IMR-90 (cell line): ENCODE data around the gene TBC1D22B. TPM values are rescaled to one million over a fixed set of nuclear protein-coding genes. Genes with fewer than 3 reads are reported as not detected.

Experiments
- ATAC-seq: fragments of 200-7000 bp; cut with Tn5 transposase; 2 replicates; pipeline ENCODE4 v1.9.1; 2020; ENCODE audit warnings: low read depth, mild to moderate bottlenecking, moderate library complexity
- BruUV-seq: library from RNA; stranded (reverse); fragments of 400-500 nt; replicated peaks from 2 replicates; lab custom pipeline; 2021; lab: Mats Ljungman, UMichigan
- CTCF ChIA-PET: fragments of 300-600 bp; formaldehyde crosslinking; extraction: SDS; loops from one replicate; lab custom pipeline; 2021; ENCODE audit warnings: antibody characterized with exemption; lab: Yijun Ruan, JAX
- POLR2A ChIA-PET: fragments of 300-600 bp; sonication (Branson Sonifier 250); formaldehyde crosslinking; loops from one replicate; lab custom pipeline; 2022; ENCODE audit warnings: antibody characterized with exemption; ENCODE audit not compliant: unreplicated experiment; lab: Charles Lee
- DNase-seq: peaks from one replicate; pipeline ENCODE4 v3.0.0; 2013
- H2AFZ ChIP-seq: replicated peaks from 2 replicates; pipeline ENCODE3; 2013; ENCODE audit warnings: low read length, mild to moderate bottlenecking; ENCODE audit not compliant: poor library complexity
- H2AK5ac ChIP-seq: 2 replicates; pipeline ENCODE4 v1.6.1; 2013; ENCODE audit warnings: low read depth, low read length, inconsistent platforms
- H2AK9ac ChIP-seq: replicated peaks from 2 replicates; pipeline ENCODE3; 2013; ENCODE audit warnings: mild to moderate bottlenecking, low read depth, low read length, moderate library complexity; ENCODE audit not compliant: poor library complexity
- H2BK120ac ChIP-seq: 2 replicates; pipeline ENCODE4 v1.6.1; 2013; ENCODE audit warnings: low read depth, low read length, inconsistent platforms
- H2BK15ac ChIP-seq: 3 replicates; pipeline ENCODE4 v1.6.1; 2013; ENCODE audit warnings: low read depth, low read length, inconsistent platforms
- H2BK20ac ChIP-seq: 2 replicates; pipeline ENCODE4 v1.6.1; 2013; ENCODE audit warnings: low read depth, mild to moderate bottlenecking, inconsistent platforms, low read length, moderate library complexity
- H2BK5ac ChIP-seq: 2 replicates; pipeline ENCODE4 v1.6.1; 2013; ENCODE audit warnings: mild to moderate bottlenecking, low read depth, low read length, inconsistent platforms; ENCODE audit not compliant: poor library complexity, severe bottlenecking
- H3K14ac ChIP-seq: replicated peaks from 2 replicates; pipeline ENCODE4 v1.6.1; 2013; ENCODE audit warnings: low read depth, low read length, inconsistent platforms
- H3K18ac ChIP-seq: 2 replicates; pipeline ENCODE4 v1.6.1; 2013; ENCODE audit warnings: low read depth, low read length, control low read depth
- H3K23ac ChIP-seq: 2 replicates; pipeline ENCODE4 v1.6.1; 2013; ENCODE audit warnings: low read depth, low read length, inconsistent platforms
- H3K27ac ChIP-seq: 2 replicates; pipeline ENCODE4 v1.5.1; 2013; ENCODE audit warnings: mild to moderate bottlenecking, control low read depth, low read length; ENCODE audit not compliant: insufficient read depth
- H3K27me3 ChIP-seq: 2 replicates; pipeline ENCODE4 v1.6.1; 2013; ENCODE audit warnings: low read length; ENCODE audit not compliant: control insufficient read depth, insufficient read depth
- H3K36me3 ChIP-seq: 2 replicates; pipeline ENCODE4 v1.6.1; 2013; ENCODE audit warnings: low read length, mixed read lengths; ENCODE audit not compliant: control insufficient read depth, insufficient read depth
- H3K4ac ChIP-seq: 2 replicates; pipeline ENCODE4 v1.6.1; 2013; ENCODE audit warnings: low read depth, low read length, inconsistent platforms
- H3K4me1 ChIP-seq: 2 replicates; pipeline ENCODE4 v1.6.1; 2013; ENCODE audit warnings: low read length, mixed read lengths; ENCODE audit not compliant: control insufficient read depth, insufficient read depth
- H3K4me2 ChIP-seq: 2 replicates; pipeline ENCODE4 v1.6.1; 2013; ENCODE audit warnings: low read depth, mild to moderate bottlenecking, control low read depth, low read length, moderate library complexity
- H3K4me3 ChIP-seq: 2 replicates; pipeline ENCODE4 v1.5.1; 2013; ENCODE audit warnings: low read depth, mild to moderate bottlenecking, control low read depth, low read length, moderate library complexity; ENCODE audit not compliant: insufficient read depth
- H3K56ac ChIP-seq: 2 replicates; pipeline ENCODE4 v1.6.1; 2013; ENCODE audit warnings: low read length, inconsistent platforms; ENCODE audit not compliant: insufficient read depth; ENCODE audit errors: extremely low read depth
- H3K79me1 ChIP-seq, 2 experiments: 2 replicates each; pipeline ENCODE4 v1.6.1; 2013; ENCODE audit warnings: low read length in 2 of 2, inconsistent platforms in 1 of 2, low read depth in 1 of 2
- H3K9ac ChIP-seq: 2 replicates; pipeline ENCODE4 v1.6.1; 2013; ENCODE audit warnings: low read depth, low read length, control low read depth
- H3K9me1 ChIP-seq: 2 replicates; pipeline ENCODE4 v1.6.1; 2013; ENCODE audit warnings: low read length, inconsistent platforms; ENCODE audit not compliant: insufficient read depth
- H3K9me3 ChIP-seq: 2 replicates; pipeline ENCODE4 v1.6.1; 2013; ENCODE audit warnings: low read length; ENCODE audit not compliant: control insufficient read depth, insufficient read depth
- H4K20me1 ChIP-seq: 2 replicates; pipeline ENCODE4 v1.6.1; 2013; ENCODE audit warnings: low read length, inconsistent platforms; ENCODE audit not compliant: insufficient read depth
- H4K5ac ChIP-seq: 2 replicates; pipeline ENCODE4 v1.6.1; 2013; ENCODE audit warnings: mild to moderate bottlenecking, low read depth, low read length, control low read depth
- H4K8ac ChIP-seq, 2 experiments: 2 replicates each; pipeline ENCODE4 v1.6.1; 2013; ENCODE audit warnings: low read depth in 2 of 2, low read length in 2 of 2, control low read depth in 1 of 2, inconsistent platforms in 1 of 2
- H4K91ac ChIP-seq: 2 replicates; pipeline ENCODE4 v1.6.1; 2013; ENCODE audit warnings: low read depth, low read length, inconsistent platforms; ENCODE audit not compliant: insufficient read depth
- BHLHE40 ChIP-seq: fragments of 150-350 bp; IDR thresholded peaks from 2 replicates; pipeline ENCODE4 v1.6.1; 2016; ENCODE audit warnings: mild to moderate bottlenecking, low read depth, low read length
- CEBPB ChIP-seq: IDR thresholded peaks from 2 replicates; pipeline ENCODE4 v1.6.1; 2012; ENCODE audit warnings: low read depth, low read length, improper control_type of control experiment
- CHD1 ChIP-seq: IDR thresholded peaks from 2 replicates; pipeline ENCODE4 v1.6.1; 2012; ENCODE audit warnings: low read depth, low read length, improper control_type of control experiment
- ELK1 ChIP-seq: fragments of 150-350 bp; IDR thresholded peaks from 2 replicates; pipeline ENCODE4 v1.6.1; 2016; ENCODE audit warnings: low read depth, mild to moderate bottlenecking, low read length, moderate library complexity, borderline replicate concordance
- FOS ChIP-seq: fragments of 150-350 bp; IDR thresholded peaks from 2 replicates; pipeline ENCODE4 v1.6.1; 2016; ENCODE audit warnings: low read depth, low read length
- MAFK ChIP-seq: IDR thresholded peaks from 2 replicates; pipeline ENCODE4 v1.6.1; 2012; ENCODE audit warnings: low read depth, low read length, improper control_type of control experiment
- MAZ ChIP-seq: IDR thresholded peaks from 2 replicates; pipeline ENCODE4 v1.6.1; 2012; ENCODE audit warnings: low read depth, mild to moderate bottlenecking, low read length, improper control_type of control experiment, moderate library complexity, borderline replicate concordance
- MXI1 ChIP-seq: IDR thresholded peaks from 2 replicates; pipeline ENCODE4 v1.6.1; 2012; ENCODE audit warnings: low read depth, mild to moderate bottlenecking, low read length, moderate library complexity, borderline replicate concordance
- NFE2L2 ChIP-seq: fragments of 150-350 bp; IDR thresholded peaks from 2 replicates; pipeline ENCODE4 v1.6.1; 2016; ENCODE audit warnings: low read depth, mild to moderate bottlenecking, low read length
- POLR2A ChIP-seq: IDR thresholded peaks from 2 replicates; pipeline ENCODE4 v1.6.1; 2012; ENCODE audit warnings: mild to moderate bottlenecking, low read depth, low read length
- RAD21 ChIP-seq: IDR thresholded peaks from 2 replicates; pipeline ENCODE4 v1.6.1; 2012; ENCODE audit warnings: low read length, improper control_type of control experiment
- RCOR1 ChIP-seq: IDR thresholded peaks from 2 replicates; pipeline ENCODE4 v1.6.1; 2012; ENCODE audit warnings: mild to moderate bottlenecking, low read length, improper control_type of control experiment; ENCODE audit not compliant: insufficient replicate concordance
- RFX5 ChIP-seq: IDR thresholded peaks from 2 replicates; pipeline ENCODE4 v1.8.0; 2012; ENCODE audit warnings: low read depth, mild to moderate bottlenecking, low read length, moderate library complexity
- SMC3 ChIP-seq: fragments of 150-350 bp; IDR thresholded peaks from 2 replicates; pipeline ENCODE4 v1.6.1; 2016; ENCODE audit warnings: low read depth, mild to moderate bottlenecking, antibody characterized with exemption, low read length, moderate library complexity
- WGBS, 2 experiments: methylation state at CpG; one replicate each; pipeline versions ENCODE4 v1.1.5 to v1.1.7; 2013; ENCODE audit warnings: missing lambda C conversion rate in 2 of 2; ENCODE audit not compliant: insufficient read length in 1 of 2; ENCODE audit errors: extremely low coverage in 2 of 2; 5-methylcytosine and 5-hydroxymethylcytosine counted together
- dilution Hi-C: fragments of 300-500 bp; cut with HindIII; formaldehyde crosslinking; loops from one replicate; pipeline ENCODE4 v1.14.3; 2018; ENCODE audit warnings: low sequenced_read_pairs; ENCODE audit not compliant: unreplicated experiment
- in situ Hi-C: fragments of 300-500 bp; cut with MboI; formaldehyde crosslinking; loops from 3 replicates; pipeline ENCODE4 v1.14.3; 2019; ENCODE audit warnings: low sequenced_read_pairs, inconsistent platforms, mixed read lengths
- intact Hi-C: fragments of 100-400 bp; cut with micrococcal nuclease; formaldehyde crosslinking; loops from 2 replicates; pipeline ENCODE4 v1.10.0; 2022
- polyA plus RNA-seq, 3 experiments: library from polyadenylated mRNA; depleted of rRNA; stranded (reverse); fragments of >200 nt; gene quantifications; 2 replicates each; pipeline ENCODE4 v1.2.3, GENCODE V29; 2012; ENCODE audit warnings: low replicate concordance in 1 of 3
- total RNA-seq: library from RNA; depleted of rRNA; stranded (reverse); fragments of >200 nt; gene quantifications from 2 replicates; pipeline ENCODE4 v1.2.3, GENCODE V29; 2012
- TF ChIP-seq, protein P1 (sequence below): fragments of 150-350 bp; IDR thresholded peaks from 2 replicates; pipeline ENCODE4 v1.6.1; 2017; ENCODE audit warnings: mild to moderate bottlenecking, antibody characterized with exemption, low read length, low read depth
- TF ChIP-seq, protein P2 (sequence below): conservative IDR thresholded peaks from 2 replicates; pipeline ENCODE4 v1.5.1; 2012; ENCODE audit warnings: mild to moderate bottlenecking, low read depth, low read length, improper control_type of control experiment

TBC1D22B gene
- total and polyA plus RNA-seq, 2 of the 4 experiments (the other 2 are of a cell fraction) = 6.6 to 7.5 TPM

DNA sequence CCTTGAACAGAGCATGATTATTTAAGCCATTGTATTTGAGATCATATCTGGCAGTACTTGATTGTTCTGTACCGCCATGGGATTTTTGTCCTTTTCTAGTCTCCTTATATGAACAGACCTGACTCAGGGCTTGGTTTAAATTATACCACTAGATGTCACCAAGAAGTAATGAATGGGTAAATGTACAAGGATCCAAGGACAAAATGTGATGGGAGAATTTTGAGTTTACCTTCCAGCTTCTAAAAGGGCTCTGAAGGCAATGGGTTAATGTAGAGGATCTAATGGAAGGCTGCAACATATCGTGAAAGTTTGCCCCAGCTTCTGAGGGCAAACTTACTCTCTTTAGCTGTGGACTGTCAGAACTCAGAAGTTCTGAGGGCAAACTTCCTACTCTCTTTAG lies 108.2 kb downstream of the TBC1D22B start:
- dilution Hi-C loops (no loop called here), intact Hi-C loops (loop anchor here (5.0 kb wide), 2 partner anchors 202 to 327 kb away; no protein-coding TSS in a partner anchor), in situ Hi-C loops (no loop called here)
- H3K18ac ChIP-seq = no peak overlapping the region
- ATAC-seq = peak; percentile 55
- H3K27ac ChIP-seq = no peak overlapping the region
- no peak overlapping the region for H2AK5ac ChIP-seq
- no peak overlapping the region for H4K5ac ChIP-seq
- WGBS, 2 experiments = no CpG with 5 or more reads among the region's 2 CpGs
- H2BK15ac ChIP-seq = no peak overlapping the region
- peaks cover 11% of the 10 kb centered on the region for H3K4me1 ChIP-seq
- H3K4ac ChIP-seq = no peak overlapping the region
- no peak overlapping the region for H4K91ac ChIP-seq
- H3K9me3 ChIP-seq = no peaks in the 10 kb centered on the region
- DNase-seq = peak; percentile 35
- H3K36me3 ChIP-seq = peaks cover 21% of the 10 kb centered on the region
- H2BK20ac ChIP-seq = no peak overlapping the region
- H2AFZ ChIP-seq = no peak overlapping the region
- H2BK5ac ChIP-seq = no peak overlapping the region
- no peak overlapping the region for H2AK9ac ChIP-seq
- no TSS peak for BruUV-seq
- no peak overlapping the region for H3K9ac ChIP-seq
- H3K79me1 ChIP-seq = peaks cover 40 to 58% of the 10 kb centered on the region in 2 experiments
- POLR2A ChIA-PET = no interaction called here
- H3K4me2 ChIP-seq = no peak overlapping the region
- no peak overlapping the region for H3K56ac ChIP-seq
- no peaks in the 10 kb centered on the region for H3K27me3 ChIP-seq
- no peak overlapping the region for H3K23ac ChIP-seq
- TF ChIP-seq SMC3 (peak; percentile 35; the same call in 1 of the 2 replicates), BHLHE40 (no peak), ELK1 (no peak), POLR2A (no peak), NFE2L2 (no peak), MAZ (no peak), FOS (no peak), RAD21 (peak; percentile 47), MAFK (no peak), RCOR1 (no peak), RFX5 (no peak), CEBPB (no peak), CHD1 (no peak), MXI1 (no peak)
- TF ChIP-seq, protein P1, sequence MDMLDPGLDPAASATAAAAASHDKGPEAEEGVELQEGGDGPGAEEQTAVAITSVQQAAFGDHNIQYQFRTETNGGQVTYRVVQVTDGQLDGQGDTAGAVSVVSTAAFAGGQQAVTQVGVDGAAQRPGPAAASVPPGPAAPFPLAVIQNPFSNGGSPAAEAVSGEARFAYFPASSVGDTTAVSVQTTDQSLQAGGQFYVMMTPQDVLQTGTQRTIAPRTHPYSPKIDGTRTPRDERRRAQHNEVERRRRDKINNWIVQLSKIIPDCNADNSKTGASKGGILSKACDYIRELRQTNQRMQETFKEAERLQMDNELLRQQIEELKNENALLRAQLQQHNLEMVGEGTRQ = no peak
- TF ChIP-seq, protein P2, sequence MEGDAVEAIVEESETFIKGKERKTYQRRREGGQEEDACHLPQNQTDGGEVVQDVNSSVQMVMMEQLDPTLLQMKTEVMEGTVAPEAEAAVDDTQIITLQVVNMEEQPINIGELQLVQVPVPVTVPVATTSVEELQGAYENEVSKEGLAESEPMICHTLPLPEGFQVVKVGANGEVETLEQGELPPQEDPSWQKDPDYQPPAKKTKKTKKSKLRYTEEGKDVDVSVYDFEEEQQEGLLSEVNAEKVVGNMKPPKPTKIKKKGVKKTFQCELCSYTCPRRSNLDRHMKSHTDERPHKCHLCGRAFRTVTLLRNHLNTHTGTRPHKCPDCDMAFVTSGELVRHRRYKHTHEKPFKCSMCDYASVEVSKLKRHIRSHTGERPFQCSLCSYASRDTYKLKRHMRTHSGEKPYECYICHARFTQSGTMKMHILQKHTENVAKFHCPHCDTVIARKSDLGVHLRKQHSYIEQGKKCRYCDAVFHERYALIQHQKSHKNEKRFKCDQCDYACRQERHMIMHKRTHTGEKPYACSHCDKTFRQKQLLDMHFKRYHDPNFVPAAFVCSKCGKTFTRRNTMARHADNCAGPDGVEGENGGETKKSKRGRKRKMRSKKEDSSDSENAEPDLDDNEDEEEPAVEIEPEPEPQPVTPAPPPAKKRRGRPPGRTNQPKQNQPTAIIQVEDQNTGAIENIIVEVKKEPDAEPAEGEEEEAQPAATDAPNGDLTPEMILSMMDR = peak; percentile 46
- peaks cover 17% of the 10 kb centered on the region for H3K9me1 ChIP-seq
- no peak overlapping the region for H2BK120ac ChIP-seq
- no peak overlapping the region for H4K8ac ChIP-seq
- H3K4me3 ChIP-seq = no peak overlapping the region
- no peak overlapping the region for H3K14ac ChIP-seq
- CTCF ChIA-PET = no interaction called here
- H4K20me1 ChIP-seq = peaks cover 13% of the 10 kb centered on the region; the same call in 1 of the 2 replicates
